H1 (cell line): ENCODE data around the gene PLCXD1. TPM values are rescaled to one million over a fixed set of nuclear protein-coding genes. Genes with fewer than 3 reads are reported as not detected.

Experiments used
- CEBPB ChIP-seq: IDR thresholded peaks from 2 replicates; pipeline ENCODE4 v1.6.1; 2012; ENCODE audit warnings: low read depth, low read length
- GABPA ChIP-seq: IDR thresholded peaks from 2 replicates; pipeline ENCODE4 v1.6.1; 2011; ENCODE audit warnings: mild to moderate bottlenecking, low read length, moderate library complexity, borderline replicate concordance; ENCODE audit not compliant: insufficient read depth
- JUND ChIP-seq: IDR thresholded peaks from 2 replicates; pipeline ENCODE4 v1.6.1; 2011; ENCODE audit warnings: mild to moderate bottlenecking, improper control_type of control experiment, low read length
- PHF8 ChIP-seq: fragments of 200-600 bp; sonication (generic); conservative IDR thresholded peaks from 2 replicates; pipeline ENCODE4 v1.7.1; 2012; ENCODE audit warnings: low read depth, mild to moderate bottlenecking, inconsistent platforms, low read length, moderate library complexity
- RBBP5 ChIP-seq: IDR thresholded peaks from 2 replicates; pipeline ENCODE4 v1.7.1; 2012; ENCODE audit warnings: low read depth, mild to moderate bottlenecking, inconsistent platforms, low read length, moderate library complexity, borderline replicate concordance
- RXRA ChIP-seq: IDR thresholded peaks from 2 replicates; pipeline ENCODE4 v1.6.1; 2011; ENCODE audit warnings: low read depth, mild to moderate bottlenecking, low read length, moderate library complexity; ENCODE audit not compliant: insufficient read depth
- SIRT6 ChIP-seq: IDR thresholded peaks from one replicate; pipeline ENCODE4 v1.7.1; 2012; ENCODE audit warnings: low read length, inconsistent platforms
- ZNF274 ChIP-seq: IDR thresholded peaks from 2 replicates; pipeline ENCODE4 v1.7.0; 2012; ENCODE audit warnings: low read length, borderline replicate concordance; ENCODE audit errors: extremely low read depth
- polyA plus RNA-seq, 7 experiments: library from polyadenylated mRNA; depleted of rRNA in 3 of 7; stranded (reverse) in 5 of 7; unstranded in 2 of 7; fragments of >200 nt in 5 of 7; fragments of 200-250 nt in 2 of 7; gene quantifications; 1 replicate in 5 of 7; 2 replicates in 1 of 7; 4 replicates in 1 of 7; pipeline versions ENCODE4 v1.2.1 to v1.2.3, GENCODE V29; 2011 to 2013; ENCODE audit warnings: missing spikeins in 2 of 7, mixed read lengths in 2 of 7
- total RNA-seq: library from RNA; stranded (reverse); fragmentation: NEBNext Ultra II Directional; extraction: Animal tissue kit (Norgen Biotek cat#: 25700); gene quantifications from 2 replicates; pipeline ENCODE4 v1.2.1, GENCODE V29; 2021

The PLCXD1 gene
- total and polyA plus RNA-seq, 2 of the 8 experiments (the other 6 are each of a cell fraction or from before 2014, with no cell fraction given), result 93.6 to 124 TPM

DNA sequence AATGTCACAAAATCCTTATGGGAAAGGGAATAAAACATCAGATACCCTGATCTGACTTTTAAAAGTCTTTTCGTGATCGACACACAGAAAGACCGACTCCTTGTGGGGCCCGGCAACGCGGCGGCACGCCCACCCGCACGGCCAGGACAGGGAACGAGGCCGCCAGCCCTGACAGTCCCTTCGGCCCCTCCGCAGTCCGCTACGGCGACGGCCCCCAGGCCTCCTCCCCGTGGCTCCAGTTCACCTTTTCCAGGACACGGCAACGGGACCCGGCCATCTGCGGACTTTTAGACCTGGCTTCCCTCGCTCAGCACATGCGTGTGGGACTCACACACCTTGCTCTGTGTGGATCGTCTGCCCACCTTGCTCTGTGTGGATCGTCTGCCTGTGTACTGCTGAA, 71.0 kb downstream of the PLCXD1 start (continued):
- TF ChIP-seq GABPA, result no peak
- no peak for TF ChIP-seq PHF8
- TF ChIP-seq SIRT6, result no peak
- no peak for TF ChIP-seq JUND
- no peak for TF ChIP-seq RXRA
- no peak for TF ChIP-seq CEBPB
- no peak for TF ChIP-seq RBBP5
- no peak for TF ChIP-seq ZNF274
